COLO668 (cell line): ENCODE data around the gene C1orf21.

ENCODE experiments used
- DNase-seq: peaks from one replicate; lab custom pipeline; 2025; ENCODE audit not compliant: unreplicated experiment; lab: John Stamatoyannopoulos, UW

C1orf21 gene

GRCh38 chr1:184483101-184483683 lies 96.4 kb downstream of the C1orf21 start:
- no peak for DNase-seq

- no peak for DNase-seq
Observed at GRCh38 chr1:184485751-184486723, 99.2 kb downstream of the C1orf21 start.

- no peak for DNase-seq
Observed at GRCh38 chr1:184486761-184487445, 100.1 kb downstream of the C1orf21 start.

GRCh38 chr1:184487531-184488193 lies 100.8 kb downstream of the C1orf21 start:
- DNase-seq = no peak

GRCh38 chr1:184489908-184490307 lies 103.1 kb downstream of the C1orf21 start:
- DNase-seq = peak; percentile 30

GRCh38 chr1:184492536-184492935 lies 105.7 kb downstream of the C1orf21 start:
- no peak for DNase-seq

- DNase-seq = no peak
Observed at GRCh38 chr1:184493987-184494388, 107.2 kb downstream of the C1orf21 start.

- DNase-seq = no peak
Observed at GRCh38 chr1:184494929-184495328, 108.1 kb downstream of the C1orf21 start.

GRCh38 chr1:184497959-184498723 lies 111.3 kb downstream of the C1orf21 start:
- DNase-seq = no peak

- DNase-seq = no peak
Observed at GRCh38 chr1:184499616-184500015, 112.8 kb downstream of the C1orf21 start.

GRCh38 chr1:184502161-184502560 lies 115.3 kb downstream of the C1orf21 start:
- peak; percentile 45 for DNase-seq

GRCh38 chr1:184503221-184503749 lies 116.5 kb downstream of the C1orf21 start:
- DNase-seq = no peak

GRCh38 chr1:184504040-184504954 lies 117.5 kb downstream of the C1orf21 start:
- DNase-seq = peak; percentile 47

- DNase-seq = no peak
Observed at GRCh38 chr1:184504955-184505338, 118.1 kb downstream of the C1orf21 start.

- no peak for DNase-seq
Observed at GRCh38 chr1:184506481-184506880, 119.7 kb downstream of the C1orf21 start.

- DNase-seq = no peak
Observed at GRCh38 chr1:184507165-184507564, 120.3 kb downstream of the C1orf21 start.

GRCh38 chr1:184507604-184508280 lies 120.9 kb downstream of the C1orf21 start:
- no peak for DNase-seq

GRCh38 chr1:184509105-184509504 lies 122.3 kb downstream of the C1orf21 start:
- no peak for DNase-seq

- no peak for DNase-seq
Observed at GRCh38 chr1:184510110-184510509, 123.3 kb downstream of the C1orf21 start.
